MCF 10A (cell line): ENCODE data around the gene KLF4. TPM values are rescaled to one million over a fixed set of nuclear protein-coding genes. Genes with fewer than 3 reads are reported as not detected.
"Not testable (repeated sequence)": the region's sequence is repeated elsewhere in the genome, so short reads cannot be mapped to it uniquely, and the experiment has no call there.

Experiments
- BruUV-seq: library from RNA; stranded (reverse); fragments of 400-500 nt; replicated peaks from 2 replicates; lab custom pipeline; 2021; lab: Mats Ljungman, UMichigan
- CTCF ChIA-PET: fragments of 300-600 bp; sonication (Branson Sonifier 250); formaldehyde crosslinking; extraction: SDS; loops from one replicate; lab custom pipeline; 2021; ENCODE audit warnings: antibody characterized with exemption, inconsistent platforms; lab: Yijun Ruan, JAX
- POLR2A ChIA-PET: fragments of 300-600, 350-650 bp; sonication (Branson Sonifier 250); formaldehyde crosslinking; extraction: SDS; loops from one replicate; lab custom pipeline; 2020; ENCODE audit warnings: antibody characterized with exemption, inconsistent platforms; lab: Yijun Ruan, JAX
- DNase-seq: peaks from one replicate; pipeline ENCODE4 v3.0.0-alpha.2; 2018; ENCODE audit not compliant: unreplicated experiment
- H3K27ac Mint-ChIP-seq: one replicate; pipeline ENCODE4 v1.8.0; 2022; ENCODE audit warnings: mild to moderate bottlenecking, low read depth, mixed read lengths; ENCODE audit not compliant: unreplicated experiment
- H3K27me3 Mint-ChIP-seq: one replicate; pipeline ENCODE4 v1.8.0; 2022; ENCODE audit warnings: mixed read lengths; ENCODE audit not compliant: insufficient read depth, unreplicated experiment
- H3K36me3 Mint-ChIP-seq: one replicate; pipeline ENCODE4 v1.8.0; 2022; ENCODE audit warnings: mild to moderate bottlenecking, moderate library complexity, mixed read lengths; ENCODE audit not compliant: insufficient read depth, unreplicated experiment
- H3K4me1 Mint-ChIP-seq: one replicate; pipeline ENCODE4 v1.8.0; 2022; ENCODE audit warnings: mixed read lengths; ENCODE audit not compliant: insufficient read depth, unreplicated experiment
- H3K4me3 Mint-ChIP-seq: one replicate; pipeline ENCODE4 v1.8.0; 2022; ENCODE audit warnings: mild to moderate bottlenecking, moderate library complexity, mixed read lengths; ENCODE audit not compliant: unreplicated experiment
- H3K9me3 Mint-ChIP-seq: one replicate; pipeline ENCODE4 v1.8.0; 2022; ENCODE audit warnings: mixed read lengths; ENCODE audit not compliant: unreplicated experiment
- intact Hi-C: fragments of 100-400 bp; cut with micrococcal nuclease; formaldehyde crosslinking; loops from 2 replicates; pipeline ENCODE4 v1.14.1; 2022
- total RNA-seq: library from RNA; stranded (reverse); gene quantifications from 2 replicates; pipeline ENCODE4 v1.2.3, GENCODE V29; 2022
- TF ChIP-seq, protein P1 (sequence below): fragments of 200-600 bp; IDR thresholded peaks from one replicate; pipeline ENCODE4 v1.8.0; 2022; ENCODE audit warnings: antibody characterized with exemption, mild to moderate bottlenecking; ENCODE audit not compliant: unreplicated experiment

Gene KLF4
- total RNA-seq, 1 experiment from 2014 or later: 96.0 TPM

DNA sequence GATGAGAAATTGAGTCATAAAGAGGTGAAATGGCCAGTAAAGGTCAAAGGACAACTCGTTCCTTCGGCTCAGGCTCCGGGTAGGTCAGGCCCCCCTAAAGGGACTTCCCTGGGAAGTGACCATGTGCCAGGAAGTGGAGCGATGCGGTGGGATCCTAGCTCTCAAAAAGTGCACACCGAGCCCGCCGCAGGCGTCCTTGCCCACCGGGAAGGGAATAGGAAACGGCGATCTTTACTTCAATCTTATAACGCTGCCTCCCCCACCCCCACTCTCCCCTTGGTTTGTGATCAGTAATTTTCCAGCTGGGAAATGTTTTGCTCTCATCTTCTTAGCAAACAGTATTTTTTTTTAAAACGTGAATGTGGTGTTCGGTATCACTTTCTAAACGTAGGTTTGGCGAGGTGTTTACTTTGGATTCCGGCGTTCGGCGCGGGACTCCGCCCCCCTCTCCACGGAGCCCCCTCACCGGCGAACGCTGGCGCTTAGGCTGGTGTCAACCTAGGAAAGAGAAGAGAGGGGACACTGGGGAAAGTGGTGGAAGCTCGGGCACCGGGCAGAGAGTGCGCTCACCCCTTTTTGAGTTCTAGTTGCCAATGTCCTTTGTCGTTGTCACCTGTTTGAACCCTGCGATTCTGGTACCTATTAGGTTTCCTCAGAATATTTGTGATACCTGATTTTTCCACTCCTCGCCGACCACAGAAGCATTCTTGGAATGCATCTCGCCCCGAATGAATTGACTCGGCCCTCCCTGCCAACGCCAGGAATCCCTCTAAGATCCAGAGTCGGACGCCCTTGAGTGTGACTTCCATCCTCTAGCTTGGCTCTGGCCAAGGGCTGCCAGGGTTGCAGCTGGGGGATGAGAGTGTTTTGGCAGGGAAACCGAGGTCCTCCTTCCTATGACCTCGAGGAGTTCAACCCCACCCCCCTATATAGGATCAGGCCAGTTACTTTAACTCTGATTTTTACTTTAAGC is 1.8 kb upstream of the KLF4 start:
- no TSS peak for BruUV-seq
- no peaks in the 10 kb centered on the region for H3K9me3 Mint-ChIP-seq
- DNase-seq: no peak
- POLR2A ChIA-PET: interaction anchor here (0.9 kb wide), 1 partner anchor 260 kb away, joined by 4 read pairs; no protein-coding TSS in a partner anchor
- peaks cover 11% of the 10 kb centered on the region for H3K4me1 Mint-ChIP-seq
- CTCF ChIA-PET: interaction anchor here (0.6 kb wide), 1 partner anchor 781 kb away, joined by 4 read pairs; no protein-coding TSS in a partner anchor
- H3K36me3 Mint-ChIP-seq: peaks cover 28% of the 10 kb centered on the region
- peak overlapping the region; percentile 94 for H3K4me3 Mint-ChIP-seq
- no peak overlapping the region for H3K27ac Mint-ChIP-seq
- TF ChIP-seq, protein P1, sequence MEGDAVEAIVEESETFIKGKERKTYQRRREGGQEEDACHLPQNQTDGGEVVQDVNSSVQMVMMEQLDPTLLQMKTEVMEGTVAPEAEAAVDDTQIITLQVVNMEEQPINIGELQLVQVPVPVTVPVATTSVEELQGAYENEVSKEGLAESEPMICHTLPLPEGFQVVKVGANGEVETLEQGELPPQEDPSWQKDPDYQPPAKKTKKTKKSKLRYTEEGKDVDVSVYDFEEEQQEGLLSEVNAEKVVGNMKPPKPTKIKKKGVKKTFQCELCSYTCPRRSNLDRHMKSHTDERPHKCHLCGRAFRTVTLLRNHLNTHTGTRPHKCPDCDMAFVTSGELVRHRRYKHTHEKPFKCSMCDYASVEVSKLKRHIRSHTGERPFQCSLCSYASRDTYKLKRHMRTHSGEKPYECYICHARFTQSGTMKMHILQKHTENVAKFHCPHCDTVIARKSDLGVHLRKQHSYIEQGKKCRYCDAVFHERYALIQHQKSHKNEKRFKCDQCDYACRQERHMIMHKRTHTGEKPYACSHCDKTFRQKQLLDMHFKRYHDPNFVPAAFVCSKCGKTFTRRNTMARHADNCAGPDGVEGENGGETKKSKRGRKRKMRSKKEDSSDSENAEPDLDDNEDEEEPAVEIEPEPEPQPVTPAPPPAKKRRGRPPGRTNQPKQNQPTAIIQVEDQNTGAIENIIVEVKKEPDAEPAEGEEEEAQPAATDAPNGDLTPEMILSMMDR: no peak
- H3K27me3 Mint-ChIP-seq: no peaks in the 10 kb centered on the region
- intact Hi-C loops: no loop called here

DNA sequence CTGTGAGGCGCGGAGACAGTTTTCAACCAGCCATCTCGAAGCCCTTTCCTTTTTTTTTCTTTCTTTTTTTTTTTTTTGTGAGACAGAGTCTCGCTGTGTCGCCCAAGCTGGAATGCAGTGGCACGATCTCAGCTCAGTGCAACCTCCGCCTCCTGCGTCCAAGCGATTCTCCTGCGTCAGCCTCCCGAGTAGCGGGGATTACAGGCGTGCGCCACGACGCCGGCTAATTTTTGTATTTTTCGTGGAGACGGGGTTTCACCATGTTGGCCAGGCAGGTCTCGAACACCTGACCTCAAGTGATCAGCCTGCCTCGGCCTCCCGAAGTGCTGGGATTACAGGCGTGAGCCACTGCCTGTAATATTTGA is 1.0 kb upstream of the KLF4 start:
- peak overlapping the region; percentile 94 for H3K4me3 Mint-ChIP-seq
- peaks cover 12% of the 10 kb centered on the region for H3K4me1 Mint-ChIP-seq
- ChIA-PET CTCF (interaction anchor here (0.6 kb wide), 1 partner anchor 782 kb away, joined by 4 read pairs; no protein-coding TSS in a partner anchor), POLR2A (interaction anchor here (2.8 kb wide), 1 partner anchor 248 kb away, joined by 38 read pairs; no protein-coding TSS in a partner anchor)
- TSS peak; percentile 75 for BruUV-seq
- not testable (repeated sequence) for DNase-seq, H3K9me3 Mint-ChIP-seq, H3K27me3 Mint-ChIP-seq
- H3K36me3 Mint-ChIP-seq: peaks cover 35% of the 10 kb centered on the region
- H3K27ac Mint-ChIP-seq: peak overlapping the region; percentile 96
- intact Hi-C loops: loop anchor here (1.0 kb wide), 1 partner anchor 58 kb away; no protein-coding TSS in a partner anchor

DNA sequence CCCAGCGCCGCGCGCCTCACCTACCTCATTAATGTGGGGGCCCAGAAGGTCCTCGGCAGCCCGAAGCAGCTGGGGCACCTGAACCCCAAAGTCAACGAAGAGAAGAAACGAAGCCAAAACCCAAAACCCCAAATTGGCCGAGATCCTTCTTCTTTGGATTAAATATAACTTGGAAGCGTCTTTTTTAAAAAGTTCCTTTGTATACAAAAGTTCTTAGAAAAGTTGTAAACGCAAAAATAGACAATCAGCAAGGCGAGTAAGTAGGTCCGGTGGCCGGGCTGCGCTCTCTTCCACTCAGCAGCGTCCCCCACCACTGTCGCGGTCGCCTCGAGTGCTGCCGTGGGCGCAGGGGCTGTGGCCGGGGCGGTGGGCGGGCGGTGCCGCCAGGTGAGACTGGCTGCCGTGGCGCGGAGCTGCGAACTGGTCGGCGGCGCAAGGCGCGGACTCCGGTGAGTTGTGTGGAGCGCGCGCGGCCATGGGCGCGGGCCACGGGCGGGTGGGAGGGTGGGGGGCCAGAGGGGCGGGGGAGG is 360 bp downstream of the KLF4 start:
- POLR2A ChIA-PET: interaction anchor here (0.6 to 4.3 kb wide), 26 partner anchors 9 to 1274 kb away, joined by 3 to 49 read pairs (median 5); no protein-coding TSS in a partner anchor
- CTCF ChIA-PET: interaction anchor here (0.6 to 2.1 kb wide), 4 partner anchors 157 to 783 kb away, joined by 3 to 7 read pairs (median 6); no protein-coding TSS in a partner anchor

More for the DNA sequence above, 360 bp downstream of the KLF4 start:
- Mint-ChIP-seq H3K4me3 (peak overlapping the region; percentile 94), H3K4me1 (peaks cover 19% of the 10 kb centered on the region), H3K9me3 (no peaks in the 10 kb centered on the region), H3K36me3 (peaks cover 47% of the 10 kb centered on the region), H3K27me3 (no peaks in the 10 kb centered on the region), H3K27ac (peak overlapping the region; percentile 96)
- peak; percentile 20 for DNase-seq
- TF ChIP-seq, protein P1: no peak
- intact Hi-C loops: loop anchor here (1.0 to 10.0 kb wide), 5 partner anchors 263 to 1273 kb away; no protein-coding TSS in a partner anchor
- TSS peak; percentile 51 for BruUV-seq
